Measurements from ENCODE around the gene RDH5. TPM values are rescaled to one million over a fixed set of nuclear protein-coding genes. Genes with fewer than 3 reads are reported as not detected.

The RDH5 gene
- polyA plus RNA-seq, 1 of the 3 experiments (the other 2 are of a cell fraction): 5.2 TPM

DNA sequence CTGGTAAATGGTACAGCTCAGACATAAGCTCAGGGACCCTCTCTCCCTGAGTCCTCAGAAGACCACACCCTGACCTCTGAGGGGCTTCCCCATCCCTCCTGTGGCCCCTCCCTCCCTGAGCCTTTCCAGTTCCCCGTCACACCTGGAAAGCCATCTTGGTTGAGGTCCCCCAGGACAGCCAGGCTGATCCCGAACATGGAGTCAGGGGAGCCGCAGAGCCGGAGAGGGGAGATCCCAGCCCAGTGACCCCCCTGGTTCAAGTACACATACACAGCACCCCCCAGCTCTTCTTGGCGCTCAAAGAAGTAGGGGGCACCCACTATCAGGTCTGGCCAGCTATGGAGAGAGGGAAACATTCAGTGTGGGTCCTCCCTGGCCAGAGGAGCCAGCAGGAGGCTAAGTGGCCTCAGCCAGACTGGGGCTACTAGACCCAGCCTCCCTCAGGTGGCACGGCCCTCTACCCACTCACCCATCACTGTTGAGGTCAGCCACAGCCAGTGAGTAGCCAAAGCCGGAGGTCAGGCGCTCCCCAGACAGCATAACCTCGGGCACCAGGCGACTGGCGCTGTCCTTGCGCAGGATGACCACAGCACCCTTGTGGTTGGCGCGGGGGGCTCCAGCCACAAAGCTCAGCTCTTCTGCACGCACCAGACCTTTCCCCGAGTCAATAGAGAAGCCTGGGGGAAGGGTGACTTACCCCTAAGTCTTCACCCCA, 21.8 kb upstream of the RDH5 start:
- Histone ChIP-seq H3K9me2 (no peaks in the 10 kb centered on the region), H4K20me1 (ENCODE audit: insufficient read depth) (no peaks in the 10 kb centered on the region), H3K4me2 (no peak overlapping the region), H3K9ac (no peak overlapping the region), H3K36me3 (replicated peaks in 1 of 2; ENCODE audit: control insufficient read depth in 1 of 2, insufficient read depth in 2 of 2, low read length in 1 of 2) (no peaks in the 10 kb centered on the region), H3K27me3 (ENCODE audit: insufficient read depth) (no peaks in the 10 kb centered on the region), H3K4me3 (ENCODE audit: low read depth in 2 of 2, low read length in 1 of 2) (no peak overlapping the region), H2AFZ (ENCODE audit: low read depth) (no peak overlapping the region), H3K4me1 (ENCODE audit: control insufficient read depth in 1 of 2, insufficient read depth in 2 of 2, low read depth in 1 of 2, low read length in 1 of 2) (peaks cover 0 to 3% of the 10 kb centered on the region in 2 experiments; a peak in 1 of 4 replicates), H3K9me3 (no peaks in the 10 kb centered on the region), H3K27ac (ENCODE audit: low read depth in 2 of 2, low read length in 1 of 2) (no peak overlapping the region), H3F3A (replicated peaks; ENCODE audit: insufficient read depth) (no peaks in the 10 kb centered on the region), H3K79me2 (ENCODE audit: insufficient read depth) (no peaks in the 10 kb centered on the region)
- ChIA-PET POLR2A (no interaction called here), CTCF (interaction anchor here (2.0 kb wide), 1 partner anchor 10 kb away, joined by 5 read pairs; no protein-coding TSS in a partner anchor)
- no peak for TF ChIP-seq SIN3A (IDR thresholded peaks at IDR 0.05; ENCODE audit: borderline replicate concordance, low read depth, low read length)
- TF ChIP-seq GATA2 (CRISPR knock-in tag; IDR thresholded peaks at IDR 0.05): no peak
- TF ChIP-seq SMC3 (IDR thresholded peaks at IDR 0.05; ENCODE audit: low read depth, low read length): no peak
- TF ChIP-seq, protein P1, sequence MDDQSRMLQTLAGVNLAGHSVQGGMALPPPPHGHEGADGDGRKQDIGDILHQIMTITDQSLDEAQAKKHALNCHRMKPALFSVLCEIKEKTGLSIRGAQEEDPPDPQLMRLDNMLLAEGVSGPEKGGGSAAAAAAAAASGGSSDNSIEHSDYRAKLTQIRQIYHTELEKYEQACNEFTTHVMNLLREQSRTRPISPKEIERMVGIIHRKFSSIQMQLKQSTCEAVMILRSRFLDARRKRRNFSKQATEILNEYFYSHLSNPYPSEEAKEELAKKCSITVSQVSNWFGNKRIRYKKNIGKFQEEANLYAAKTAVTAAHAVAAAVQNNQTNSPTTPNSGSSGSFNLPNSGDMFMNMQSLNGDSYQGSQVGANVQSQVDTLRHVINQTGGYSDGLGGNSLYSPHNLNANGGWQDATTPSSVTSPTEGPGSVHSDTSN (IDR thresholded peaks at IDR 0.05): no peak
- TF ChIP-seq TAF1 (IDR thresholded peaks at IDR 0.05; ENCODE audit: borderline replicate concordance, low read depth, low read length): no peak
- TF ChIP-seq, protein P2, sequence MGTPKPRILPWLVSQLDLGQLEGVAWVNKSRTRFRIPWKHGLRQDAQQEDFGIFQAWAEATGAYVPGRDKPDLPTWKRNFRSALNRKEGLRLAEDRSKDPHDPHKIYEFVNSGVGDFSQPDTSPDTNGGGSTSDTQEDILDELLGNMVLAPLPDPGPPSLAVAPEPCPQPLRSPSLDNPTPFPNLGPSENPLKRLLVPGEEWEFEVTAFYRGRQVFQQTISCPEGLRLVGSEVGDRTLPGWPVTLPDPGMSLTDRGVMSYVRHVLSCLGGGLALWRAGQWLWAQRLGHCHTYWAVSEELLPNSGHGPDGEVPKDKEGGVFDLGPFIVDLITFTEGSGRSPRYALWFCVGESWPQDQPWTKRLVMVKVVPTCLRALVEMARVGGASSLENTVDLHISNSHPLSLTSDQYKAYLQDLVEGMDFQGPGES (IDR thresholded peaks at IDR 0.05; ENCODE audit: low read depth, low read length): no peak
- TF ChIP-seq, protein P3, sequence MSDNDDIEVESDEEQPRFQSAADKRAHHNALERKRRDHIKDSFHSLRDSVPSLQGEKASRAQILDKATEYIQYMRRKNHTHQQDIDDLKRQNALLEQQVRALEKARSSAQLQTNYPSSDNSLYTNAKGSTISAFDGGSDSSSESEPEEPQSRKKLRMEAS (IDR thresholded peaks at IDR 0.05; ENCODE audit: low read depth): no peak
- TF ChIP-seq, protein P4, sequence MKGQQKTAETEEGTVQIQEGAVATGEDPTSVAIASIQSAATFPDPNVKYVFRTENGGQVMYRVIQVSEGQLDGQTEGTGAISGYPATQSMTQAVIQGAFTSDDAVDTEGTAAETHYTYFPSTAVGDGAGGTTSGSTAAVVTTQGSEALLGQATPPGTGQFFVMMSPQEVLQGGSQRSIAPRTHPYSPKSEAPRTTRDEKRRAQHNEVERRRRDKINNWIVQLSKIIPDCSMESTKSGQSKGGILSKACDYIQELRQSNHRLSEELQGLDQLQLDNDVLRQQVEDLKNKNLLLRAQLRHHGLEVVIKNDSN (IDR thresholded peaks at IDR 0.05; ENCODE audit: borderline replicate concordance, low read depth): no peak
- TF ChIP-seq, protein P5, sequence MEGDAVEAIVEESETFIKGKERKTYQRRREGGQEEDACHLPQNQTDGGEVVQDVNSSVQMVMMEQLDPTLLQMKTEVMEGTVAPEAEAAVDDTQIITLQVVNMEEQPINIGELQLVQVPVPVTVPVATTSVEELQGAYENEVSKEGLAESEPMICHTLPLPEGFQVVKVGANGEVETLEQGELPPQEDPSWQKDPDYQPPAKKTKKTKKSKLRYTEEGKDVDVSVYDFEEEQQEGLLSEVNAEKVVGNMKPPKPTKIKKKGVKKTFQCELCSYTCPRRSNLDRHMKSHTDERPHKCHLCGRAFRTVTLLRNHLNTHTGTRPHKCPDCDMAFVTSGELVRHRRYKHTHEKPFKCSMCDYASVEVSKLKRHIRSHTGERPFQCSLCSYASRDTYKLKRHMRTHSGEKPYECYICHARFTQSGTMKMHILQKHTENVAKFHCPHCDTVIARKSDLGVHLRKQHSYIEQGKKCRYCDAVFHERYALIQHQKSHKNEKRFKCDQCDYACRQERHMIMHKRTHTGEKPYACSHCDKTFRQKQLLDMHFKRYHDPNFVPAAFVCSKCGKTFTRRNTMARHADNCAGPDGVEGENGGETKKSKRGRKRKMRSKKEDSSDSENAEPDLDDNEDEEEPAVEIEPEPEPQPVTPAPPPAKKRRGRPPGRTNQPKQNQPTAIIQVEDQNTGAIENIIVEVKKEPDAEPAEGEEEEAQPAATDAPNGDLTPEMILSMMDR (IDR thresholded peaks at IDR 0.05): no peak
- TF ChIP-seq RFX5 (IDR thresholded peaks at IDR 0.05; ENCODE audit: low read length): no peak
- TF ChIP-seq, protein P6, sequence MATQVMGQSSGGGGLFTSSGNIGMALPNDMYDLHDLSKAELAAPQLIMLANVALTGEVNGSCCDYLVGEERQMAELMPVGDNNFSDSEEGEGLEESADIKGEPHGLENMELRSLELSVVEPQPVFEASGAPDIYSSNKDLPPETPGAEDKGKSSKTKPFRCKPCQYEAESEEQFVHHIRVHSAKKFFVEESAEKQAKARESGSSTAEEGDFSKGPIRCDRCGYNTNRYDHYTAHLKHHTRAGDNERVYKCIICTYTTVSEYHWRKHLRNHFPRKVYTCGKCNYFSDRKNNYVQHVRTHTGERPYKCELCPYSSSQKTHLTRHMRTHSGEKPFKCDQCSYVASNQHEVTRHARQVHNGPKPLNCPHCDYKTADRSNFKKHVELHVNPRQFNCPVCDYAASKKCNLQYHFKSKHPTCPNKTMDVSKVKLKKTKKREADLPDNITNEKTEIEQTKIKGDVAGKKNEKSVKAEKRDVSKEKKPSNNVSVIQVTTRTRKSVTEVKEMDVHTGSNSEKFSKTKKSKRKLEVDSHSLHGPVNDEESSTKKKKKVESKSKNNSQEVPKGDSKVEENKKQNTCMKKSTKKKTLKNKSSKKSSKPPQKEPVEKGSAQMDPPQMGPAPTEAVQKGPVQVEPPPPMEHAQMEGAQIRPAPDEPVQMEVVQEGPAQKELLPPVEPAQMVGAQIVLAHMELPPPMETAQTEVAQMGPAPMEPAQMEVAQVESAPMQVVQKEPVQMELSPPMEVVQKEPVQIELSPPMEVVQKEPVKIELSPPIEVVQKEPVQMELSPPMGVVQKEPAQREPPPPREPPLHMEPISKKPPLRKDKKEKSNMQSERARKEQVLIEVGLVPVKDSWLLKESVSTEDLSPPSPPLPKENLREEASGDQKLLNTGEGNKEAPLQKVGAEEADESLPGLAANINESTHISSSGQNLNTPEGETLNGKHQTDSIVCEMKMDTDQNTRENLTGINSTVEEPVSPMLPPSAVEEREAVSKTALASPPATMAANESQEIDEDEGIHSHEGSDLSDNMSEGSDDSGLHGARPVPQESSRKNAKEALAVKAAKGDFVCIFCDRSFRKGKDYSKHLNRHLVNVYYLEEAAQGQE (IDR thresholded peaks at IDR 0.05; ENCODE audit: low read depth, low read length): no peak
- WGBS (ENCODE audit: low lambda C conversion rate): 49% methylated on average over 4 of the region's 16 CpGs
- no peak for DNase-seq
